CD4-positive, alpha-beta T cell treated with Interleukin-6 at 100 ng/mL for 8 hours (primary cell): ENCODE data around the gene CGB1.

Experiments
- DNase-seq: peaks from one replicate; pipeline ENCODE4 v3.0.0-alpha.2; 2020; ENCODE audit warnings: mixed read lengths, low spot score

The CGB1 gene

DNA sequence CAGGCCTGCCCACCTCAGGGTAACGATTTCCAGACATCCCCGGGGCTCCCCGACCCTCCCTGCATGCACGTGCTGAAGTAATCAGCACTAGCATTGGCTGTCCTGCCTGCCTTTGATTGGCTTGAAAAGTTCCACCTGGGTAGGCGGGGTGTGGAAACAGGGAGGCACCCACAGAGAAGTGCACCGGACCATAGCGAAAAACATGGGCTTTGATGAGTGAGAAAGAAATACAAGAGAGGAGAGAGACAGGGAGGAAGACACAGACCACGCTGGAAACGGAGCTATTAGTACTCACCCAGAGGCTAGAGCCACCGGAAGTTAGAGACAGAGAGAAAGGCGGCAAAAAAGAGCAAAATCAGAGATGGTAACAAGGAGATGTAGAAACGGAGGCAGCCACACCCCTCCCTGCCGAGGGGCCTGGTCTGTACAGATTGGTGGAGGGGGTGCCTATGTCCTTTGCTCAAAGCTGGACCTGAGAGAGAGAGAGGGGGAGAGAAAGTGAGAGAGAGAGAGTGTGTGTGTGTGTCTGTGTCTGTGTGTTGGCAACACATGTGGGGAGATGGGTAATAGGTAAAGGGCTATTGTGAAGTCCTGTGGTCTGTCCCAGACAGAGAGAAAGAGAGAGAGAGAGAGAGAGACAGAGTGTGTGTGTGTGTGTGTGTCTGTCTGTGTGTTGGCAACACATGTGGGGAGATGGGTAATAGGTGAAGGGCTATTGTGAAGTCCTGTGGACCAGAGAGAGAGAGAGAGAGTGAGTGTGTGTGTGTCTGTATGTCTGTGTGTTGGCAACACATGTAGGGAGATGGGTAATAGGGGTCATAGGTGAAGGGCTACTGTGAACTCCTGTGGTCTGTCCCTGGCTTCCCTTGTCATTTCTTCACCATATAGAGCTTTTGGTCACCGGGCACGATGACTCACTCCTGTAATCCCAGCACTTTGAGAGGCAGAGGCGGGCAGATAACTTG, 15.5 kb downstream of the CGB1 start:
- no peak for DNase-seq

DNA sequence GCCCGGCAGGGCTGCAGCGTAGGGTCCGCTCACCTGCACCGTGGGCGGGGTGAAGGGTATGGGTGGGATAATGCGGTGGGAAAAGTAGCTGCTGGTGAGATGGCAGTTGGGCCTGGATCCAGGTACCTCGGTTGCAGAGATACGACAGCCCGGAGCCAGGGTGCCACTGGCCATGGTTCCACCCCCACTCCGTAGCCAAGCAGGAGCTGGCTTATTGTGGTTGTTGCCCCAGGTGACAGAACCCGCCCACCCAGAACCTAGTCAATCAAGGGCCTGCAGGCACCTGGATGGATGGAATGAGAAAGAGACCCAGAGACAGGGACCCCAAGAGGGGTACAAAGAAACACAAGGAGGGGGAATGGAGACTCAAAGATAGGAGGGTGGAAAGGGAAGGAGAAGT, 16.4 kb downstream of the CGB1 start:
- no peak for DNase-seq

DNA sequence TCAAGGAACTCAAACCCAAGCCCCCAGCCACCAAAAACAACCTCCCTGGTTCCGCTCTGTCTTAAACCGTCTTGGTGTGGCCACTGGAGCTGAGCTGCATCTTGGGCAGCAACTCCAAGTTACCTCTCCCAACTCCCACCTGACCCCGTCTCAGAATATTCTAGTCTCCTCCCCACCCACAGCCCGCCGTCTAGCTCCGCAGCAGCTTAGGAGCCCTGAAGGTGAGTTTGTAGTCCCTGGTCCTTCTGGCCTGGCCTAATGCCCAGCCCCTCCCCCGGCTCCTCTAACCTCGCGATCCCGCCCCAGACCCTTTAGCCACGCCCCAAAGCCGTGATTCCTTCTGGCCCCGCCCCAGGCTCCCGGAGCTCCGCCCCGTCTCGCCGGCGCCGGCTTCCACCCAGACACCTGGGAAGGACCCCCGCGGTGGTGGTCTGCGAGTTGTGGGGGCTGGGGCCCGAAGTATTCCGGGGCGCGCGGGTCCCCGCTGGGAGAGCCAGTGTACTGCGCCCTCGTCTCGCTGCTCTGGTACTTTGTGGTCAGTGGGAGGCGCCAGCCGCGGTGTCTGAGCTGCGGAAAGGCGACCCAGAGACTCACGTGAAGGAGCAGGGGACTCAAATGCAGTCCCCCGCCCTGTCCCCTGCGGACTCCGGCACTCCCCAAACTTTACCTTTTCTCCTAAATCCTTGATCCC, 17.3 kb downstream of the CGB1 start:
- peak; percentile 53 for DNase-seq

DNA sequence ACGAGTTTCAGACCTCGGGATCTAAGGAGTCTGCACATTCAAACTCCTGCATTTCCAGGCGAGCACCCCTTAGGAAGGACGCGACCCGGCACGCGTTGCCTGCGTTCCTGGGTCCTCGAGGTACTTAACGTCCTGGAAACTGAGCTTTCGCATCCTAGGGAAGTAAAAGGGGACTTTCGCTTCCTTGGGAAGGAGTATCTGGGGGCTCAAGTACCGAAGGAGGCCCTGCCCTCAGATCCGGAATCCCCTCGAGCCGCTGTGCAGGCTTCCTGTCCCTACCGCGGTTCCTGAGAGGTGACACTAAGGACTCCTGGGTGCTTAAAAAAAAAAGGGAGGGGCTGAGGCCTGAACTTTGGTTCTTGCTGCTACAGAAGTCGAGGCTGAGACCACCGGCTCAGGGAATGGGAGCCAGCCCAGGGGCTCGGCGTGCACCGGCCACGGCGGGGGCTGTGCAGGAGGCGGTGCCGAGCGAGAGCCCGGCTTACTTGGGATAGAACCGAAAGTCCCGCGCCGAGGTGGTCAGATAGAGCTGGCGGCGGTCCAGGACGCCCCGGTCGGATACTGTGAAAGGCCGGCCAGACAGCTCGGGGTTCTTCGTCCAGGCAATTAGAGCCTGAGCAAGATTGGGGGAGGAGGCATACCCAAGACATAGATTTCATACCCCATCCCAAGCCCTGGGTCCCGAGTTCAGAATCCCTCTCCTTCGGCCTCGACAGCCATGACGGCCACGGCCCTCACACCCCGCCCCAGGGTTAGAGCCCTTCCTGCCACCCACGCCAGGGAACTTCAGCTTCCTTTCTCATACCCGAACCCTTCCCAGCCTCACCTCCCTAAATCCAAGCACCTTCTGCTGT, 18.1 kb downstream of the CGB1 start:
- DNase-seq = peak; percentile 22

DNA sequence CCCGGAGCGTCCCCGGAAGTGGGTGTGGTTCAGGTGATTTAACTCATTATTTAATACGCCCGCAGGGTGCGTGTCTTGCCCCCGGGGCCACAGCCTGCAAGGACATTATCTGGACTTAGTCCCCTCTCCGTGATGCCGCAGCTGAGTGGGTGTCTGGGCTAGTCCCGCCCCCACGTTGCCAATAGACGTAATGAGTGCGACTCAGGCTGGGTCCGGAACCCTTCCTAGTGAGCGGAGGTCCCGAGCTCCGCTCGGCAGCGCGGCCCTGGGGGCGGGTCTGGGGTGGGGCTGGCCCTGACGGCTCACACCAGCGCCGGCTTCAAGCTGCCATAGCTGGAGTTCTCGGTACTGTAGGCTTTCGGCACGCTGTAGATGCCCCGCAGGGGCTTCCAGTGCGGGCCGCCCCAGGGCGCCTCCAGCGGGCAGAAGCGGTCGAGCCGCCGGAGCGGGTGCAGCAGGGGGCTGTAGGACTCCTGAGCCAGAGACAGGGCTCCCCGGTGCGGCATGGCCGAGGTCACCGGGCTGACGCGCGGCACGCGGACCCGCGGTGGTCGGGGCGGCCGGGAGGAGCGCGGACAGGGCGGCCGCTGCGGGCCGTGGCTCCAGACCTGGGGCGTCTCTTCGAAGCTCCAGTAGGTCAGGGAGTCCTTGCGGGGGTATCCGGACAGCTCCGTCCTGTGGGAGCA, 18.9 kb downstream of the CGB1 start:
- peak; percentile 53 for DNase-seq

DNA sequence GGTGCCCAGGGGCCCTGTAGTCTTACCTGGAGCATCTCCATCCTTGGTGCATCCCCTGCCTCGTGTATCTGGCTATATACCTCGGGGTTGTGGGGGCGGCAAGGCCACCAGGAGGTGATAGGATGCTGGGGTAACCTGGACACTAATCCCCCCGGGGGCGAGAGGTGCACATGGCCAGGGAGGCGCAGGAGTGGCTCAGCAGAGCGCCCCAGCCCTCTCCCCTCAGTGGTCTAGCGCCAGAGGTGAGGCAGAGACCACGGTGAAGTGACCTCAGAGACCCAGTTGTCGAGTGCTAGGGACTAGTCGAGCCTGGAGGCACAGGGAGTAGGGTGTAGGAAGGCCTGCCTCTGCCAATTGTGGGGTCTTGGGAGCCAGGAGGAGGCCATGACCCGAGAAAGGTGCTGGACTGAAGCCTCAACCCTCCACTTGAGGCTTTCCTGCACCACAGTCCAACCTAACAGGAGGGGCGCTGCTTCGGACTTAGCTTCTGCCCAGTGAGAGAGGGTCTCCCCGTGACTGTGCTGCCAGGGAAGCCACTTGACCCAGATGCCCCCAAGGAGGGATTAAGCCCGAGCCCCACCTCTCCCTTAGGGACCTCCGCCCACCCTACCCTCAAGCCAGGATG, 19.5 kb downstream of the CGB1 start, which contains the start of gene LHB:
Gene LHB (minus strand): TSS at position 51 of the 625 bp plus-strand sequence. CDS start 10 bp downstream, at position 41.
- DNase-seq = no peak

DNA sequence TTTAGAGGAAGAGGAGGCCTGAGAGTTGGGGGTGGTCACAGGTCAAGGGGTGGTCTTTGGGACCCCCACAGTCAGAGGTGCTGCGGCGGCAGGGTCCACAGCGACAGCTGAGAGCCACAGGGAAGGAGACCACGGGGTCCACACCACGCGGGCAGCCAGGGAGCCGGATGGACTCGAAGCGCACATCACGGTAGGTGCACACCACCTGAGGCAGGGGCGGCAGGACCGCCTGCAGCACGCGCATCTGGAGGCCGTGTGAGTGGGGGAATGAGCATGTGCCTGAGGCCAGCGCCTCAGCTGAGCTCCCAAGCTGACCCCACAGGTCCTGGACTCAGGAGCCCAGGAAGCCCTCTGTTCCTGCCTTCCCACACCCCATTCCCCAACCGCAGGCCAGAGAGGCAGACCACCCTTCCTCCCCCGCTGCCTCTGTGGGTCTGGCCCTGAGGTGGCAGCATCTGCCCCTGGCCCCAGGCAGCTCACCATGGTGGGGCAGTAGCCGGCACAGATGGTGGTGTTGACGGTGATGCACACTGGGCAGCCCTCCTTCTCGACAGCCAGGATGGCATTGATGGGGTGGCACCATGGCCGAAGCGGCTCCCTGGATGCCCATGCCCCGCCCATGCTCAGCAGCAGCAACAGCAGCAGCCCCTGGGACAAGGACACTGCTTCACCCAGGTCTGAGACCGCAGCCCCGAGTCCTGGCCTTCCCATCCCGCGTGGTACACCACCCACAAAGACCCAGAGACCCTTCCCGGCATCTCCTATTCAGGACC, 20.4 kb downstream of the CGB1 start:
- no peak for DNase-seq

DNA sequence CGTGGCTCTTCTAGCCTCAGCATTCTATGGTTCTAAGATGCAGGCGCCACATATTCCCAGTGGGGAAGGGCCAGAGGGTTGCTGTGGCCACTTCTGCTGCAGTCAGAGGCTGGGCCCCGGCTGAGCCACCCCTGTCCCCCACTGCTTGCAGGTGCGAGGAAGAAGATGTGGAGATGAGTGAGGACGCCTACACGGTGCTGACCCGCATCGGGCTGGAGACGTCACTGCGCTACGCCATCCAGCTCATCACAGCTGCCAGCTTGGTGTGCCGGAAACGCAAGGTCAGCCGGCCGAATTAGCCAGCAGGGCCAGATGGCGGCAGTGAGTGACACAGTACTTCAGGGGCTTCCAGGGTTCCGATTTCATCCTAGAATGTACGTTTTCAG, 21.8 kb downstream of the CGB1 start:
- no peak for DNase-seq

DNA sequence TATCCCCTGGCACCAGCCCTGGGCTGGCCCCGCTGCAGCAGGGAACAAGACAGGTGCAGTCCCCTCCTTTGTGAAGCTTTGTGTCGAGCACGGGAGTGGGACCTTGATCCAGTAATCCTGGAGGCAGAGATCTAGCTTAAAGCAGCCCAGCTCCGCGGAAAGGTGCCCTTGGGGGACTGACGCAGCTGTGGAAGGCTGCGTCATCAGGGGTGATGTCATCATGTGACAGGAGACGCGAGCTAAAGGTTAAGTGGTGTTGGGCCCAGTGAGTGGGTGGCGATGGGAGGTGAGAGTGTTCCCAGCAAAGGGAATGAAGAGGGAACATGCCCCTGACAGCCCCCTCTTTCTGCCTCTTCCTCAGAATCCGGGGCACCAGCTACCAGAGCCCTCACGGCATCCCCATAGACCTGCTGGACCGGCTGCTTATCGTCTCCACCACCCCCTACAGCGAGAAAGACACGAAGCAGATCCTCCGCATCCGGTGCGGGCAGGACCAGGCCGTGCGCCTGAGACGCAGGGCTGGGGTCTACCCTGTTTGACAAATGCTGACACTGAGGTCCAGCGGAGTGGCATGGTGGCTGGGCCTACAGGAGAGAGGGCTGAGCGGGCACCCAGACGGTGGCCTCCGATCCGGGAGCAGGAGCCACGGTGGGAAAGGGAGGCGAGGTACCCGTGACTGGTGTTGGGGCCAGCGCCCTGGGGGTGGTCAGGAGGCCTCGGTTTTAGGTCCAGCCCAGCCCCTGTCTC, 22.4 kb downstream of the CGB1 start:
- DNase-seq = no peak

DNA sequence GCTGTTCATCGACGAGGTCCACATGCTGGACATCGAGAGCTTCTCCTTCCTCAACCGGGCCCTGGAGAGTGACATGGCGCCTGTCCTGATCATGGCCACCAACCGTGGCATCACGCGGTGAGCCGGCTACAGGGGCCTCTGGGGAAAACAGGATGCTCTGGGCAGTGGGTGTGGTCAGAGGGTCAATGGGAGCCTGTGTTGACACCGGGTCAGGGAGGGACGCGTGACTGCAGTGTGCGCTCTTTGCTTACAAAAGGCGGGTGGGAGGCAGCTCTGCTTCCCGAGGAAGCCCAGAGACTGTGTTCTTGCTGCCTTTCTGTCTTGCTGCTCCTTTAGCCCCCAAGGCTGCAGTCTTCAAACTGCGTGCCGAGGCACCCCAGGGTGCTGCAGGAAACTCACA, 25.5 kb downstream of the CGB1 start:
- no peak for DNase-seq

DNA sequence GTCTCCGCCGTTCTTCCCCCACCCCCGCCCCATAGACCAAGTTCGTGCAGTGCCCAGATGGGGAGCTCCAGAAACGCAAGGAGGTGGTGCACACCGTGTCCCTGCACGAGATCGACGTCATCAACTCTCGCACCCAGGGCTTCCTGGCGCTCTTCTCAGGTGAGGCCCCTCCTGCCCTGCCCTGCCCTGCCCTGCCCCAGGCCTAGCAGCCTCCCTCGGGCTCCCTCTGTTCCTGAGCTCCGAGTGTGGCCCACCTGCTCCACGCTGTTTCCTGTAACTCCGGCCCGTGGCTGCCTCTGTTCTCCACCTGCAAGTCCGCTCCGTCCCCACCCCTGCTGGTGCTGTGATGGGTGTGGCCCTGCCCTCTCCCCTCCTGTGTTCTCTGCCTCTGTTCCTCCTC, 26.2 kb downstream of the CGB1 start:
- DNase-seq = no peak

DNA sequence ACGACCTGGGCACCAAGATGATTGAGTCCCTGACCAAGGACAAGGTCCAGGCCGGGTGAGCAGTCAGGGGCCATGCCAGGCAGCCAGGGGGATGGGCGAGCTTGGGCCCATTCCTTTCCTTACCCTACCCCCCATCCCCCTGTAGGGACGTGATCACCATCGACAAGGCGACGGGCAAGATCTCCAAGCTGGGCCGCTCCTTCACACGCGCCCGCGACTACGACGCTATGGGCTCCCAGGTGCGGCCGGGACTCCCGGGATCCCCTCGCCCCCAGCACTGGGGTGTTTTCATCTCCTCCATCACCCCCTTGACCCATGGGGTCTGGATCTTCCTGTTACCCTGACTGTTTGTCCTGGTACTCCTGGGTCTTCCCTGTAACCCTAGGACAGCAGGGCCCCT, 26.9 kb downstream of the CGB1 start:
- no peak for DNase-seq

DNA sequence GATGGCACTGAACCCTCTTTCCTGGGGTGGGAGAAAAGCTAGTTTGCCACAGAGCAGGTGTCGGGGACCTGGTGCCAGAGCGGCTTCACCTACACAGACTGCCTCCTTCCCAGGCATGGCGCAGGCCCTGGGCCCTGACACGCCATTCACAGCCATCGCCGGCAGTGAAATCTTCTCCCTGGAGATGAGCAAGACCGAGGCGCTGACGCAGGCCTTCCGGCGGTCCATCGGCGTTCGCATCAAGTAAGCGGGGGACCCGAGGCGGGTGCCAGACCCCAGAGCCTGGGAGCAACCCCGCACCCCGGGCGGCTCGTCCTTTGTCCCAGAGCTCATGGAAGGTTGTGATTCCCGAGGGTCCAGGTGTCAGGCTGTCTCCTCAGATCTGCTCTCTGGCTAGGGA, 29.8 kb downstream of the CGB1 start:
- no peak for DNase-seq

DNA sequence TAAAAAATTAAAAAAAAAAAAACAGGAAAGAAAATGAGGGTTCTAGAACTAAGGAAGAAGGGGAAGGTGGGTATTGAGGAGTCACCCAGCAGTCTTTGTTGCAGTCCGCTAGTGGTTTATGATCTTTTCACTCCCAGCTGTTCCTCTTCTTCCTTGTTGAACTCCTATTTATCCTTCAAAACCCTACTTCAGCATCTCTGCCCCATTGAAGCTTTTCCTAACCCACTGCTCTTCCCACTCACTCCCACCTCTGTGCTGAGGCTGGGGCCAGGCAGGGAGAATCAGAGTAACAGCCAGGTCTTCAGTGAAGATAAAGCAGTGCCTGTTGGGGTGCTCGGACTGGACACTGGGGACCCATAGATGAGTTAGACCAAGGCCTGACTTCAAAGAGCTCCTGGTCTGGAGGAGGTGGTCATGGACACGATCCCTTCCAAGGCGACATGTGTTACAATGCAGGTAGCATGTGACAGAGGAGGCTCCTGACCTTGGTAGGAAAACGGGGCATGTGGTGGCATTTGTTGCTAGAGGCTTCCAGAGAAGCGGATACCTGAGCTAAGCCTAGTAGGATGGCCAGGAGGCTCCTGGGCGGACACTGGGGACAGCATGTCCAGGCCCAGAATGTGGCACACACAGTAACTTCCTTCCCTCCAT, 31.6 kb downstream of the CGB1 start:
- DNase-seq = no peak

DNA sequence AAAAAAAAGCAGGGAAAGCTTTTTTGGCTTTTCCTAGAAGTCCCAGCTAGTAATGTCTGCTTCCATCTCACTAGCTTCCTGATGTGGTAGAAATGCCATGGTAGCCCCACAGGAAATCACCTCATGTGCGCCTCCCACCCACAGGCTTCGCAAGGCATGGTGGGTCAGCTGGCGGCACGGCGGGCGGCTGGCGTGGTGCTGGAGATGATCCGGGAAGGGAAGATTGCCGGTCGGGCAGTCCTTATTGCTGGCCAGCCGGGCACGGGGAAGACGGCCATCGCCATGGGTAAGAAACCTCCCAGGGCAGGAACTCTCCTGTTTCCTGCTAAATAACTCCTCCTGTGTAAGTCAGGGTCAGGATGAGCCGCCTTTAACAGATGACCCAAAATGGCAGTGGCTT, 32.6 kb downstream of the CGB1 start:
- no peak for DNase-seq

DNA sequence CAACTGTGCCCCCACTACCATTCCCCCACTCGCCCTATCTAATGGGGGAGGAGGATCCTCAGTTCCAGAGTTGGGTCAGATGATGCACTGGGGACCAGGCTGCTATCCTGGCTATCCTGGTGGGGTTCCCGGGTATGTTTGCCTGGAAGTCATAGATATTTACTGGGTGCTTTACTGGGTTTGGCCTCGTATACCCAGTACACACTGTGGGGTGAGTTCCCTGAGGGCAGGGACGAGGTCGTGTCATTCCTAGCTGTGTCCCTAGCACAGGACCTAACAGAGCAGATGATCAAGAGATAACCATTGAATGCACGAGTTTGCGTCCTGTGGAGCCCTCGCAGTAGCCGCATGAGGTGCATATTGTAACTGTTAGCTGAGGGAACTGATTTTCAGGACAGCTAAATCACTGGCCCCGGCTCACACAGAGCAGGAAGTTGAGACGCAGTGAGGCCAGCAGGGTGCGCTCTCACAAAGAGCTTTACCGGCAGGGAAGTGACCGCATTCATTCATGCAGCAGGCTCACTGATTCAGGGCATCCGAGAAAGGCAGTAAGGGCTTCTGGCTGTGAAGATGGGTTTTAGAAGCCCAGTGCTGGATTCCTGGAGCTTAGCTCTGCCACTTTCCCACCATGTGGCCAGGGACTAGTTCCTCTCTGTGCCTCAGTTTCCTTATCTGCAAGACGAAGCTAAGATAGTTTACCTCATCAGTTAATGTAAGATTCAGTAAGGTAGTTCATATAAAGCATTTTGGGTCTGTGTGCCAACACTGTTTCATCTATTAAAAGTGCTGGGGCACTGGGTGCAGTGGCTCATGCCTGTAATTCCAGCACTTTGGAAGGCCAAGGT, 37.0 kb downstream of the CGB1 start:
- peak; percentile 60 for DNase-seq

DNA sequence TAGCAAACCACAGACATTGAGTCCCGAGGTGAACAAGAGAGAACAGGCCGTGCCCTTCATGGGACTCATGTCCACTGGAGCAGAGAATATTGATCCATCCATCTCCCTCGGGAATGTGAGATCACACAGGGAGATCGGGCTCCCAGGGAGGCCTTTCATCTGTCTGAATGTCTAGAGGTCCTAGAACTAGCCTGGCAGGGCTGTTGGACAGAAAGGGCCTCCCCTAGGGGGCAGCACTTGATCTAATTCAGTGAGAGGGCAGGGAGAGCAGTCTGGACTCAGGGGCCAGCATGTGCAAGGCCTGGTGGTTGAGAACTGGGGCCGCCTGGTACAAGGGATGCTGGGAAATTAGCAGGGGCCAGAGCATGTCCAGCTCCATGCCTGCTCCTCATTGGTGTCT, 38.7 kb downstream of the CGB1 start:
- DNase-seq = peak; percentile 19

DNA sequence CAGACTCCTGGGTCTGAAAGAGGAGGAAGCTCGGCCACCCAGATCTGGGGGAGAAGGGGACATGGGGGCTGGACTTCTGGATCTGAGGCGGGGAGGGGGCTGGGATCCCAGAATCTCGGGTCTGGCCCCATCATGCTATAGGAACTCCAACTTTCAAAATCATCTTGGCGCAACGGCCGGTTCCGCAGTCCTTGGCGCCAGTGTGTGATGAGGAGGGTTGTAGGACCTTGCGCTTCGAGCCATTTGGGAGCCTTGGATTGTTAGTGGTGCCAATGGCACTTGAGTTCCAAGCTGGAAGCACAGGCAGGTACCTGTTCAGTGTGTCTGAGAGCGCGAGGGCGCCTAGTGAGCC, 42.7 kb downstream of the CGB1 start:
- no peak for DNase-seq
